A673 (cell line): ENCODE data around the gene CHAMP1.

Experiments used
- EZH2 ChIP-seq: fragments of 200-600 bp; sonication (generic); IDR thresholded peaks from 2 replicates; pipeline ENCODE4 v1.6.1; 2017; ENCODE audit warnings: borderline replicate concordance, low read depth, mild to moderate bottlenecking, mixed read lengths, antibody characterized with exemption, low read length; ENCODE audit not compliant: poor library complexity, severe bottlenecking
- TF ChIP-seq, protein P1 (sequence below): fragments of 300-800, 200-600 bp; sonication (generic); conservative IDR thresholded peaks from 2 replicates; pipeline ENCODE4 v1.5.1; 2017; ENCODE audit warnings: low read depth, mild to moderate bottlenecking, antibody characterized with exemption, low read length, moderate library complexity, mixed read lengths

DNA sequence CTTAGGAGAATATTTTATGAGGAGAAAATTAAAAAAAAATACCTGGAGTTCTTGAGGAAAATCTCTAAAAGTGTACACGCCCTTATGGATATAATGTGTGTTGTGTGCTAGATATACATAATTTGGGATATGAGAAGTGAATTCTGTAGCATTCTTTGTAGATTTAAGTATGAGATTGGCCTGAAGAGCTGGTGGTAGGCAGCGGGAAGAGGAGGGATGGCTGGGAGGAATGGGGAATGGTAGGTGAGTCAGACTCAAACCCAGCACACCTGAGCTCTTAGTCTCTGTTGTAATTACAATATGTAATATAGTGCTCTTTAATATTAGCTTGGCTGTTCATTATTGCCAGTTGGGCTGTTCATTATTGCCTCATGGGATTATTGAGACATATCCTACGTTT is 7.0 kb downstream of the CHAMP1 start:
- TF ChIP-seq, protein P1, sequence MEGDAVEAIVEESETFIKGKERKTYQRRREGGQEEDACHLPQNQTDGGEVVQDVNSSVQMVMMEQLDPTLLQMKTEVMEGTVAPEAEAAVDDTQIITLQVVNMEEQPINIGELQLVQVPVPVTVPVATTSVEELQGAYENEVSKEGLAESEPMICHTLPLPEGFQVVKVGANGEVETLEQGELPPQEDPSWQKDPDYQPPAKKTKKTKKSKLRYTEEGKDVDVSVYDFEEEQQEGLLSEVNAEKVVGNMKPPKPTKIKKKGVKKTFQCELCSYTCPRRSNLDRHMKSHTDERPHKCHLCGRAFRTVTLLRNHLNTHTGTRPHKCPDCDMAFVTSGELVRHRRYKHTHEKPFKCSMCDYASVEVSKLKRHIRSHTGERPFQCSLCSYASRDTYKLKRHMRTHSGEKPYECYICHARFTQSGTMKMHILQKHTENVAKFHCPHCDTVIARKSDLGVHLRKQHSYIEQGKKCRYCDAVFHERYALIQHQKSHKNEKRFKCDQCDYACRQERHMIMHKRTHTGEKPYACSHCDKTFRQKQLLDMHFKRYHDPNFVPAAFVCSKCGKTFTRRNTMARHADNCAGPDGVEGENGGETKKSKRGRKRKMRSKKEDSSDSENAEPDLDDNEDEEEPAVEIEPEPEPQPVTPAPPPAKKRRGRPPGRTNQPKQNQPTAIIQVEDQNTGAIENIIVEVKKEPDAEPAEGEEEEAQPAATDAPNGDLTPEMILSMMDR: no peak
- TF ChIP-seq EZH2: no peak
